Right lobe of liver (tissue), 4 donors: Measurements from ENCODE around the gene FCRLA.

Experiments used
- CTCF ChIP-seq, 4 donors: fragments of 200-600 bp in 3 of 4; fragments of 450-650 bp in 1 of 4; IDR thresholded peaks; one replicate each; pipeline versions ENCODE4 v1.5.1 to v1.8.0; 2016 to 2022; ENCODE audit warnings: antibody characterized with exemption in 4 of 4, mild to moderate bottlenecking in 2 of 4
- POLR2A ChIP-seq: fragments of 450-650 bp; IDR thresholded peaks from one replicate; pipeline ENCODE4 v1.6.1; 2017; ENCODE audit warnings: antibody characterized with exemption, mild to moderate bottlenecking
- donor health status: DM: no; HTN: no; CAD: no.
- donor health status: DM: no; HTN: no; CAD: no.
- donor health status: DM: no; HTN: yes; CAD: no.

- TF ChIP-seq CTCF (IDR thresholded peaks at IDR 0.05): no peak
- TF ChIP-seq POLR2A: no peak
These were observed 13.4 kb downstream of the FCRLA start for GRCh38 chr1:161720422-161720821.
